Choroid plexus epithelial cell (primary cell): Measurements from ENCODE around the gene EHHADH.
"Not testable (repeated sequence)": the region's sequence is repeated elsewhere in the genome, so short reads cannot be mapped to it uniquely, and the experiment has no call there.

Experiments
- DNase-seq: peaks from one replicate; pipeline ENCODE4 v3.0.0-alpha.2; 2010; ENCODE audit warnings: low read depth
- H3K4me3 ChIP-seq: 2 replicates; pipeline ENCODE4 v1.5.1; 2011; ENCODE audit warnings: low read depth, mild to moderate bottlenecking, control low read depth, low read length, moderate library complexity
- TF ChIP-seq, protein P1 (sequence below): conservative IDR thresholded peaks from 2 replicates; pipeline ENCODE4 v1.5.1; 2011; ENCODE audit warnings: low read depth, mild to moderate bottlenecking, control low read depth, inconsistent platforms, low read length, moderate library complexity

Gene EHHADH

DNA sequence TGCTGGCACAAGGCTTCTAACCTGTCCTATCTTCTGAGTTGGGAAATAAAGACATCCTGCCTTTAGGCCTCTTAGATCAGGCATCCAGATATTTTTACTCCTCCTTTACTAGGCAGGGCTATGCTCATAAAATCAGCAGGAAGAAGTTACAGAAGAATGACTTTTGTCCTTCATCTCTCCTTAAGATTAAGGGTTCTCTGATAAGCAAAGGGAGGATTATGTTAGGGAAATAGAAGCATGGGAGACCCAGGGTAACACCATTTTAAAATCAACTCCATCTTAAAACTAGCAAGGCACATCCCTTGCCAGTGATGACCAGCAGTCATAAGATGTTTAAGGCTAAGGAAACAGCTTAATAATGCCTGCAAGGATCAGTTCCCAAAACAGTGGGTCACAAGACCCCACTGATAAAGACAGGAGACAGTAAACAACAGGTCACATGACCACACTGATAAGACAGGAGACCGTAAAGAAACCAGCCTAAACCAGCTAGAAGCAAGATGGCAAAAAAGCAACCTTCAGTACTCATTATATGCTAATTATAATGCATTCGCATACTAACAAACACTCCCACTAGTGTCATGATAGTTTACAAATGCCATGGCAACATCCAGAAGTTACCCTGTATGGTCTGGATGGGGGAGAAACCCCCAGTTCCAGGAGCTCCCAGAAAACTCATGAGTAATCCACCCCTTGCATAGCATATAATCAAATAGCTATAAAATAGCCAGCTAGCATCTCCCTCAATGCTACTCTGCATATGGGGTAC, 14.5 kb upstream of the EHHADH start:
- DNase-seq: no peak
- TF ChIP-seq, protein P1, sequence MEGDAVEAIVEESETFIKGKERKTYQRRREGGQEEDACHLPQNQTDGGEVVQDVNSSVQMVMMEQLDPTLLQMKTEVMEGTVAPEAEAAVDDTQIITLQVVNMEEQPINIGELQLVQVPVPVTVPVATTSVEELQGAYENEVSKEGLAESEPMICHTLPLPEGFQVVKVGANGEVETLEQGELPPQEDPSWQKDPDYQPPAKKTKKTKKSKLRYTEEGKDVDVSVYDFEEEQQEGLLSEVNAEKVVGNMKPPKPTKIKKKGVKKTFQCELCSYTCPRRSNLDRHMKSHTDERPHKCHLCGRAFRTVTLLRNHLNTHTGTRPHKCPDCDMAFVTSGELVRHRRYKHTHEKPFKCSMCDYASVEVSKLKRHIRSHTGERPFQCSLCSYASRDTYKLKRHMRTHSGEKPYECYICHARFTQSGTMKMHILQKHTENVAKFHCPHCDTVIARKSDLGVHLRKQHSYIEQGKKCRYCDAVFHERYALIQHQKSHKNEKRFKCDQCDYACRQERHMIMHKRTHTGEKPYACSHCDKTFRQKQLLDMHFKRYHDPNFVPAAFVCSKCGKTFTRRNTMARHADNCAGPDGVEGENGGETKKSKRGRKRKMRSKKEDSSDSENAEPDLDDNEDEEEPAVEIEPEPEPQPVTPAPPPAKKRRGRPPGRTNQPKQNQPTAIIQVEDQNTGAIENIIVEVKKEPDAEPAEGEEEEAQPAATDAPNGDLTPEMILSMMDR: no peak
- H3K4me3 ChIP-seq: no peak overlapping the region

DNA sequence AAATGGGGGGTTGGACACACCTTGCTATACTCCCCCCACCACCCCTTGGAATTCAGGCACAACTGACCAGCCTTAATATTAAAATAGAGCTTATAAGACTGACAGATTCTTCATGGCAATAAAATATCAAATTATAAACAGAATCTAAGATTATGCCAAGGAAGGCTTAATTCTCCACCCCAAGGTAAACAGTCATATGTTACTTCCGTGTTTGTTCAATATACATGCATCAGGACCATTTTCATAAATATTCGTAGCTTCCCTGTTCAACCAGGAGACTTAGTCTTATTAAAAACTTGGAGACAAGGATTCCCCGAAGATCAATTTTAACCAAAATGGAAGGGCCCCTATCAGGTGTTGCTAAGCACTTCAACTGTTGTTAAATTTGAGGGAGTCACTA, 13.3 kb upstream of the EHHADH start:
- TF ChIP-seq, protein P1: no peak
- no peak for DNase-seq
- H3K4me3 ChIP-seq: no peak overlapping the region

DNA sequence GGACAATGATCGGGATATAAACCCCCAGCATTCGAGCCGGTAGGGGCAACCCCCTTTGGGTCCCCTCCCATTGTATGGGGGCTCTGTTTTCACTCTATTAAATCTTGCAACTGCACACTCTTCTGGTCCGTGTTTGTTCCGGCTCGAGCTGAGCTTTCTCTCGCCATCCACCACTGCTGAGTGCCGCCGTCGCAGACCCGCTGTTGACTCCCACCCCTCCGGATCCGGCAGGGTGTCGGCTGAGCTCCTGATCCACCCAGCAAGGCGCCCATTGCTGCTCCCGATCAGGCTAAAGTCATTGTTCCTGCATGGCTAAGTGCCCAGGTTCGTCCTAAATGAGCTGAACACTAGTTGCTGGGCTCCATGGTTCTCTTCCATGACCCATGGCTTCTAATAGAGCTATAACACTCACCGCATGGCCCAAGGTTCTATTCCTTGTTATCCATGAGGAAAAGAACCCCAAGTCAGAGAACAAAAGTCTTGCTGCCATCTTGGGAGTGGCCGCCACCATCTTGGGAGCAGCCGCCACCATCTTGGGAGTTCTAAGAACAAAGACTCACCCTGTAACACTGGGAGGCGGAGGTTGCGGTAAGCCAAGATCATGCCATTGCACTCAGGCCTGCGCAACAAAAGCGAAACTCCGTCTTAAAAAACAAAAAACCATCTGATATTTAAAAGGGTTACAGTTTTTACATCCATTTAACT, 11.2 kb upstream of the EHHADH start:
- H3K4me3 ChIP-seq: no peak overlapping the region
- TF ChIP-seq, protein P1: no peak

DNA sequence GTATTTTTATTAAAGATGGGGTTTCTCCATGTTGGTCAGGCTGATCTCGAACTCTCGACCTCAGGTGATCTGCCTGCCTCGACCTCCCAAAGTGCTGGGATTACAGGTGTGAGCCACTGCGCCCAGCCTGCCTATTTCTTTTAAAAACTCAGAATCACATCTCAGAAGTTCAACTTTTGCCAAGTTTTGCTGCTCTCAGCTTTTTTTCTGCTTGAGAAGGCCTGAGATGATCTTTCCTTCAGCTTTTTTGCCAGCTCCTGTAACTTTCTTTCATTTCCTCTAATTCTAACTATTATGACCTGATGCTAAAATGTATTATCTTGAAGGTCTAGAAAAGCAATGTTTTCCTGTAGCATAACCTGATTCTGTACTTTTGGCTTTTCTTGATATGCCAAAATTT, 9.6 kb upstream of the EHHADH start:
- DNase-seq: no peak
- H3K4me3 ChIP-seq: no peak overlapping the region
- TF ChIP-seq, protein P1: no peak

More for the DNA sequence above, 11.2 kb upstream of the EHHADH start:
- DNase-seq: no peak

DNA sequence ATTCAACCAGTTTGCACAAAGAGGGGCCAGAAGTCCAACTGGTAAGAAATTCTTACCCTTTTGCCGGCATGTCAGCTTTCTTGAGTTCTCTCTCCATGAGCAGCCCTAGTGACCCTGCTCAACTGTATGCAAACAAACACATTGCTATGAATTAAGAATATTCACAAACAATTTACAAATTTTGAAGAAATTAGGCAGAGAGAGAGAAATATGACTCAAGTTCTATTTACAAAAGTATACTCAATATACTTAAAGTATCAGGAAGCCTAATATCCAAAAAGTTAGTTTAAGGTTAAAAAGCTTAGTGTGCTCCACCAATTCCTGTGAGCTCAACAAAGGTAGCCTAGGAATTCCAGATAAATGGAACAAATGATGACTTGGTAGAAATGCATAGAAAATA, 3.5 kb upstream of the EHHADH start:
- no peak overlapping the region for H3K4me3 ChIP-seq
- DNase-seq: no peak
- TF ChIP-seq, protein P1: no peak

DNA sequence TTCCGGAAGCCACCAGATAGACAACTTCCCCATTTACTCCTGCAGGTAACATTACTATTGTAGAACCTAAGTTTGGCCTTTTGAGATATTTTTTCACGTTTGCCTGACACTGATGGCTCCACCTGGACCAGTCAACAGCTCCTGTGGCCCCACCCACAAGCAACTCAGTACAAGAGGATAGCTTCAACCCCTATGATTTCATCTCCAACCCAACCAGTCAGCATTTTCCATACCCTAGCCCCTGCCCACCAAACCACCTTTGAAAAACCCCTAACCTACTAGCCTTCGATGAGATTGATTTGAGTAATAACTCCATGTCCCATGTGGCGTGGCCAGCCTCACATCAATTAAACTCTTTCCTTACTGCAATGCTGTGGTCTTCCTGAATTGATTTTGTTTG, 950 bp upstream of the EHHADH start:
- TF ChIP-seq, protein P1: no peak
- DNase-seq: no peak

DNA sequence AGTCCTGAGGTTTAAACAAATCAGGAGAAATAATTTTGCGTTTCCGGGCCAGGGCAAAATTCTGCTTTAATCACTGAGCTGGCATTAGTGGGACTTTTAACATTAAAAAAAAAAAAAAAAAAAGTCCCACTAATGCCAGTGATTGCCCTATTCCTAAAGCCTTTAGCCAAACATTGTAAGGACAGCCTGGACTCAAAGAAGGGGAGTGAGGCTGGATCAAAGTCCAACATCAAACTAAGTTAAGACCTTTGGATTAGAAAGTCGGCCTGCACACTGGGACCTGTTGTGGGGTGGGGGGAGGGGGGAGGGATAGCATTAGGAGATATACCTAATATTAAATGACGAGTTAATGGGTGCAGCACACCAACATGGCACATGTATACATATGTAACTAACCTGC, 716 bp downstream of the EHHADH start:
- not testable (repeated sequence) for H3K4me3 ChIP-seq, DNase-seq

More for the DNA sequence above, 950 bp upstream of the EHHADH start:
- no peak overlapping the region for H3K4me3 ChIP-seq
